ENCODE data around the gene GTF2I. TPM values are rescaled to one million over a fixed set of nuclear protein-coding genes. Genes with fewer than 3 reads are reported as not detected.
A peak's percentile ranks its signal among the peaks of the same experiment; 100 is the strongest.
"Not testable (repeated sequence)": the region's sequence is repeated elsewhere in the genome, so short reads cannot be mapped to it uniquely, and the experiment has no call there.

Gene GTF2I
- total RNA-seq, 2 donors from 2014 or later = 123 to 148 TPM

GRCh38 chr7:74633451-74633921, 24.0 kb upstream of the GTF2I start:
- H3K36me3 ChIP-seq = no peaks in the 10 kb centered on the region
- H3K4me1 ChIP-seq = no peaks in the 10 kb centered on the region
- H3K27me3 ChIP-seq = no peaks in the 10 kb centered on the region
- no peak overlapping the region for H3K27ac ChIP-seq
- intact Hi-C loops (cut with DNase I) = no loop called here
- no peak for TF ChIP-seq CTCF (IDR thresholded peaks at IDR 0.05)
- H3K9me3 ChIP-seq = no peaks in the 10 kb centered on the region
- DNase-seq = peak; percentile 50
- no peak overlapping the region for H3K4me3 ChIP-seq
- H3K9ac ChIP-seq (ENCODE audit: low read depth in 2 of 2, low read length in 2 of 2) = no peak overlapping the region

- Histone ChIP-seq H3K36me3 (no peaks in the 10 kb centered on the region), H3K9ac (ENCODE audit: low read depth in 2 of 2, low read length in 2 of 2) (no peak overlapping the region), H3K27me3 (no peaks in the 10 kb centered on the region), H3K4me1 (no peaks in the 10 kb centered on the region), H3K9me3 (no peaks in the 10 kb centered on the region), H3K4me3 (no peak overlapping the region), H3K27ac (no peak overlapping the region)
- DNase-seq = no peak
- TF ChIP-seq CTCF (IDR thresholded peaks at IDR 0.05) = no peak
- intact Hi-C loops (cut with DNase I) = no loop called here
Observed at GRCh38 chr7:74637745-74638144, 19.8 kb upstream of the GTF2I start.

GRCh38 chr7:74650055-74650454, 7.5 kb upstream of the GTF2I start:
- H3K27ac ChIP-seq; H3K9me3 ChIP-seq; H3K36me3 ChIP-seq; H3K4me3 ChIP-seq; H3K4me1 ChIP-seq; intact Hi-C loops (cut with DNase I); H3K27me3 ChIP-seq; H3K9ac ChIP-seq (ENCODE audit: low read depth in 2 of 2, low read length in 2 of 2): not testable (repeated sequence)
- peak; percentile 44 for DNase-seq

- H3K36me3 ChIP-seq; H3K4me1 ChIP-seq; intact Hi-C loops (cut with DNase I); DNase-seq; H3K27ac ChIP-seq; H3K27me3 ChIP-seq; H3K9me3 ChIP-seq; H3K4me3 ChIP-seq; H3K9ac ChIP-seq (ENCODE audit: low read depth in 2 of 2, low read length in 2 of 2): not testable (repeated sequence)
Observed at GRCh38 chr7:74650493-74651132, 6.9 kb upstream of the GTF2I start.

- H3K9ac ChIP-seq (ENCODE audit: low read depth in 2 of 2, low read length in 2 of 2); H3K9me3 ChIP-seq; intact Hi-C loops (cut with DNase I); H3K4me1 ChIP-seq; H3K36me3 ChIP-seq; DNase-seq; H3K27me3 ChIP-seq; H3K4me3 ChIP-seq; H3K27ac ChIP-seq: not testable (repeated sequence)
Observed at GRCh38 chr7:74651133-74651504, 6.4 kb upstream of the GTF2I start.

GRCh38 chr7:74653686-74654181, 3.8 kb upstream of the GTF2I start:
- Histone ChIP-seq H3K36me3 (no peaks in the 10 kb centered on the region), H3K4me3 (no peak overlapping the region), H3K9me3 (no peaks in the 10 kb centered on the region), H3K27ac (no peak overlapping the region), H3K9ac (ENCODE audit: low read depth in 2 of 2, low read length in 2 of 2) (no peak overlapping the region), H3K4me1 (no peaks in the 10 kb centered on the region), H3K27me3 (no peaks in the 10 kb centered on the region)
- intact Hi-C loops (cut with DNase I) = no loop called here
- DNase-seq = no peak
- no peak for TF ChIP-seq CTCF (IDR thresholded peaks at IDR 0.05)

- peaks cover 10% of the 10 kb centered on the region for H3K4me1 ChIP-seq
- no peaks in the 10 kb centered on the region for H3K9me3 ChIP-seq
- no peaks in the 10 kb centered on the region for H3K27me3 ChIP-seq
- H3K27ac ChIP-seq = no peak overlapping the region
- no peak overlapping the region for H3K4me3 ChIP-seq
- no peaks in the 10 kb centered on the region for H3K36me3 ChIP-seq
- DNase-seq = no peak
- no peak overlapping the region for H3K9ac ChIP-seq (ENCODE audit: low read depth in 2 of 2, low read length in 2 of 2)
- TF ChIP-seq CTCF (IDR thresholded peaks at IDR 0.05) = no peak
- intact Hi-C loops (cut with DNase I) = no loop called here
Observed at GRCh38 chr7:74654811-74655210, 2.7 kb upstream of the GTF2I start.

All from colonic mucosa (tissue), 4 donors.